Activated T-cell treated with anti-CD3 and anti-CD28 coated beads, Interleukin-2, amount 50 U/mL, for 72 hours (primary cell): Measurements from ENCODE around the gene CRAMP1. TPM values are rescaled to one million over a fixed set of nuclear protein-coding genes. Genes with fewer than 3 reads are reported as not detected.
A peak's percentile ranks its signal among the peaks of the same experiment; 100 is the strongest.
"Not testable (repeated sequence)": the region's sequence is repeated elsewhere in the genome, so short reads cannot be mapped to it uniquely, and the experiment has no call there.

Source experiments
- ATAC-seq, 2 donors: fragments of 150-1000 bp; cut with Tn5 transposase; replicated peaks in 1 of 2; 2 replicates each; pipeline ENCODE4 v1.10.0; 2021; ENCODE audit warnings: moderate library complexity in 2 of 2, mild to moderate bottlenecking in 1 of 2
- DNase-seq, 2 donors: peaks; one replicate each; pipeline ENCODE4 v3.0.0; 2021 to 2022; ENCODE audit warnings: mixed read lengths in 1 of 2
- H3K27ac Mint-ChIP-seq: one replicate; pipeline ENCODE4 v1.8.0; 2022; ENCODE audit warnings: mild to moderate bottlenecking, moderate library complexity, mixed read lengths
- H3K27me3 Mint-ChIP-seq: one replicate; pipeline ENCODE4 v1.8.0; 2022; ENCODE audit warnings: low read depth, mixed read lengths
- H3K36me3 Mint-ChIP-seq, 2 donors: one replicate each; pipeline ENCODE4 v1.8.0; 2022; ENCODE audit warnings: mixed read lengths in 2 of 2, mild to moderate bottlenecking in 1 of 2; ENCODE audit not compliant: insufficient read depth in 2 of 2
- H3K4me1 Mint-ChIP-seq: one replicate; pipeline ENCODE4 v1.8.0; 2022; ENCODE audit warnings: low read depth, mixed read lengths
- H3K4me3 Mint-ChIP-seq, 2 donors: one replicate each; pipeline ENCODE4 v1.8.0; 2022; ENCODE audit warnings: mild to moderate bottlenecking in 2 of 2, mixed read lengths in 2 of 2, moderate library complexity in 2 of 2
- H3K9me3 Mint-ChIP-seq, 2 donors: one replicate each; pipeline ENCODE4 v1.8.0; 2022; ENCODE audit warnings: mixed read lengths in 2 of 2
- total RNA-seq, 2 donors: library from RNA; stranded (reverse); gene quantifications; one replicate each; pipeline ENCODE4 v1.2.3, GENCODE V29; 2022

The CRAMP1 gene
- total RNA-seq, 2 donors from 2014 or later = 28.3 to 30.1 TPM

DNA sequence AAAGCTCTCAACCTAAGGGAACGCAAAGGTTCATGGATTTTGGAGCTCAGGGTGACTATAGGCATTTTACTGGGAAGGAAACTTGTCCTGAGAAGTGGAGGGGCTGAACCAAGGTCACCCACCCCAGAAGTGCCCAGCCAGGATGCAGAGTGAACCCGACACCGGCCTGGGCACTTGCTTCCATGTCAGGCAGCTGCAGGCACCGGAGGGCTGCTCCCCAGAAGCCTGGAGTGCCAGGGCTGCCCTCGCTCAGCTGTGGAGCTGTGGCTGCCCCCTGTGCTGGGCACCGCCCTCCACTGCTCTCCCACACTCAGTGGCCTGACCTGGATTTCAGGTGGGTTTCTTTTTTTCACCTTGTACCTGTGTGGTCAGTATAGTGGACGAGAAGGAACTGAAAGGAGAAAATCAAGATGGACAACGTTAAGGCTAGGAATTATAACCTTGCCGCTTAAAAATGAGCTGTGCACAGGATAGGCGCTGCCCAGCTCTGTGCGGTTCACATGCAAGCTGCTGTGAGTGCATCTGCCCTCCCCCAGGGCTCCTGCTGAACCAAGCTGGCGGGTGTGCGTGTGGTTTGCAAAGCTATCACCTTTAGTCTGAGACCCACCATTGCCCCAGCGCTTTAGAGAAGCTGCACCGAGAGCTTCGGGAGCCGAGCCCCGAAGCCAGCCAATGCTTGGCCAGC is 96.1 kb downstream of the CRAMP1 start:
- no peaks in the 10 kb centered on the region for H3K27me3 Mint-ChIP-seq
- DNase-seq = no peak
- no peak overlapping the region for H3K27ac Mint-ChIP-seq
- no peak for ATAC-seq
- no peaks in the 10 kb centered on the region for H3K9me3 Mint-ChIP-seq
- H3K4me1 Mint-ChIP-seq = peaks cover 36% of the 10 kb centered on the region
- H3K4me3 Mint-ChIP-seq = peak overlapping the region; percentile 89 to 91
- H3K36me3 Mint-ChIP-seq = peaks cover 2 to 3% of the 10 kb centered on the region in 2 donors

DNA sequence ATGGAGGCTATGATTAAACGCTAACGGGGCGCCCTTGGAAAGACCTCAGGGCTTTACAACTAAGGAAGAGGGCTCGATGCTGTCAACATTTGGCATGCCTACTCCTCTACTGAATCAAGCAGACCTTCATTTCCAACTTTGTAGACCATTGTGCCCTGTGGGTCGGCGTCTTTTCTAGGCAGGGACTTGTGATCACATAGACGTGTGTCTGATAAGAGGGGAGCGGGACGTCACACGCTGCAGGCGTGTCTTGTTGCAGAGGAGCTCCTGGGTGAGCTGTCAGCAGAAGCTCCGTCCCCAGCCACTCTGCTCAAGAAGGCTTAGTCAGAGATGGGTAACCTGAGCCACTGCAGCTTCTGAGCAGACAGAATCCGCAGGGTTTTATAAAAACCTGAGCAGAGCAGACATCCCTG is 96.6 kb downstream of the CRAMP1 start:
- H3K36me3 Mint-ChIP-seq = peaks cover under 1 to 2% of the 10 kb centered on the region in 2 donors
- DNase-seq = no peak
- H3K9me3 Mint-ChIP-seq = no peaks in the 10 kb centered on the region

DNA sequence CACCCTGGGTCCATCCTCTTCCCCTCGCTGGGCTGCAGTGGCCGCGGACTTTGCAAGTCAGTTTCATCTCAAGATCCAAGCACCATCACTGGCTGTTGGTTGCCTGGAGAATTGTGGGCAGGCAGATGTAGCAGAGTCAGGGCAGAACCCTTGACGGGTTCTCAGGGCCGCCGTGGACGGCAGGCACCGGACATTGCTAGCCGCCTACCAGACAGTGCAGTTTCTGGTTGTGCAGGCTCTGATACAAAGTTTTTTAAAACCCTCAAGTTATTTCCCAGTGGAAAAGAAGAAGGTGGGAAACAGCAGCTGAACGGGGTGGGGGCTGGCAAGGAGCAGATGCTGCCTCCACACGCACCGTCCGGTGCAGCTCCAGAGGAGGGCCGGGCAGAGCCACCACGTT is 97.2 kb downstream of the CRAMP1 start:
- ATAC-seq = no peak
- H3K27ac Mint-ChIP-seq = no peak overlapping the region
- H3K4me1 Mint-ChIP-seq = peaks cover 38% of the 10 kb centered on the region

More for the DNA sequence above, 96.6 kb downstream of the CRAMP1 start:
- no peak for ATAC-seq
- Mint-ChIP-seq H3K27ac (no peak overlapping the region), H3K27me3 (no peaks in the 10 kb centered on the region), H3K4me3 (peak overlapping the region; percentile 17 to 45), H3K4me1 (peaks cover 37% of the 10 kb centered on the region)

DNA sequence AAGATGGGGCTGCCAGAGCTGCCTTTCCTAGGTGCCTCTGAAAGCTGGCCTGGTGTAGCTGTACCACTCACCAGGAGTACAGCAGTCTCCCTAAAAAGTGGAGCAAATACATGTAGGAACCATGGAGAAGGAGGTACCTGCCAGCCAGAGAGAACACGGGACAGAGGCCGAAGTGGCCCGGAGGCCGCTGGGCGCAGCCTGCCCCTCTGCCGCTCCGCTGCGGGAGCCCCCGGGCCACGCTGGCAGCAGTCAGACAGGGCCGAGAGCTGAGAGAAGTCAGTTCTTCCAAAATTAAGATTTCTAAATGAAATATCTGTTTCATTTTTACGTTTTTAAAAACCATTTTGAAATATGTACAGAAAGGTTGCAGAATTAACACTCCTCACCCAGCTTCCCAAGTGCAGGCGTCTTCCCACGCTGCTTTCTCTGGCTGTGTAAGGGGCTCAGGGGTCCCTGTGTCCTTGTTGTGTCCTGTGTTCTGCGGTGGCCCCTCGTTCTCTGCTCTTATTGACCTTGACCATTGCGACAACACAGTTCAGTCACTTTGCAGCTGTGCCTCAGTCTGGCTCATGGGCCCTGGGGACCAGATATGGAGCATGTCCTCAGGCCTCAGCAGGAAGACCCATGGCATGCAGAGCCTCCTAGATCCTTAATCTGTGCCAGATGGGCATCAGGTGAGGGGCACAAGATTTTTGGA is 98.8 kb downstream of the CRAMP1 start:
- peaks cover 0 to 2% of the 10 kb centered on the region in 2 donors for H3K36me3 Mint-ChIP-seq
- no peak overlapping the region for H3K27ac Mint-ChIP-seq
- H3K27me3 Mint-ChIP-seq = no peaks in the 10 kb centered on the region
- peaks cover 26% of the 10 kb centered on the region for H3K4me1 Mint-ChIP-seq
- ATAC-seq (no peak), DNase-seq (no peak)
- H3K4me3 Mint-ChIP-seq = no peak overlapping the region
- no peaks in the 10 kb centered on the region for H3K9me3 Mint-ChIP-seq

More for the DNA sequence above, 97.2 kb downstream of the CRAMP1 start:
- no peaks in the 10 kb centered on the region for H3K9me3 Mint-ChIP-seq
- peaks cover 0 to 2% of the 10 kb centered on the region in 2 donors for H3K36me3 Mint-ChIP-seq
- no peak for DNase-seq
- H3K27me3 Mint-ChIP-seq = no peaks in the 10 kb centered on the region
- H3K4me3 Mint-ChIP-seq = no peak overlapping the region

DNA sequence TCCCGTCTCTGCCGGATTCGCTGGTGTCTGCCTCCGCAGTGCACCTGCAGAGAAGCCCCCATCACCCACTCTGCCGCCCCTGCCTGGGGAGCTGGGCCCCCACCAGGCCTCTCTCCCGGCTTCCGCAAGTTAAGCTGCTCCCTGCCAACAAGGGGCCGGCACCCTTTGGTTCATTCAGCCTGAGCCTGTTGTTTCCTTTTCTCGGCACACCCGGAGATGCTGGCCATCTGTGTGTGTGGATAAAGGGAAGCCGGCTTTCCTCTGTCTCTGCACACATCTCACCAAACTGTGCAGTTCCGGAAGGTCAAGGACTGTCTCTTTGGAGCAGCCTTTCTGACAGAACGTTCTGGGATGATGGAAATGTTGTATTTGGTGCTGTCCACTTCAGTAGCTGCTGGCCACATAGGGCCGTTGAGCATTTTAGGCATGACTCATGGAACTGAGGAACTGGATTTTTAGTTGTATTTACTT is 100.7 kb downstream of the CRAMP1 start:
- ATAC-seq (no peak), DNase-seq (no peak)
- Mint-ChIP-seq H3K4me1 (peaks cover 21% of the 10 kb centered on the region), H3K27me3 (no peaks in the 10 kb centered on the region), H3K36me3 (no peaks in the 10 kb centered on the region), H3K9me3 (no peaks in the 10 kb centered on the region), H3K27ac (no peak overlapping the region), H3K4me3 (no peak overlapping the region)

GRCh38 chr16:1713331-1713730 is 101.2 kb downstream of the CRAMP1 start:
- peaks cover 16% of the 10 kb centered on the region for H3K4me1 Mint-ChIP-seq
- DNase-seq = no peak
- ATAC-seq = no peak
- no peak overlapping the region for H3K27ac Mint-ChIP-seq
- H3K9me3 Mint-ChIP-seq = no peaks in the 10 kb centered on the region
- no peak overlapping the region for H3K4me3 Mint-ChIP-seq
- H3K36me3 Mint-ChIP-seq = no peaks in the 10 kb centered on the region
- H3K27me3 Mint-ChIP-seq = no peaks in the 10 kb centered on the region

DNA sequence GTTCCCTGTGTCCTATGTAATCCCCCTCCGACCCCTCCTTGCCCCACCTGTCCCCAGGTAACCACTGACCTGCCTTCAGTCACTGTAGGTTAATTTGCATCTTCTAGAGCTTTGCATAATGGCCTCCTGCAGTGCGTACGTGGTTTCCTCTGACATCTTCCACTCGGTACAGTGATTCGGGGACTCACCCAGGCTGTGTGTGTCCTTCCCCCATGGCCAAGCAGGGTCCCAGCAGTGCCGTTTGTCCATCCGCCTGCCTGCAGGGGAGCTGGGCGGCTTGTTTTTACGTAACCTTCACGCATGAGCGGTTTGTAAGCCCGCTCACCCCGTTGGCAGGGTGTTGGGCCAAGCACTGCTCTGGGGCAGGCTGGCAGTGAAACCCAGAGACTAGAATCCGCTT is 101.8 kb downstream of the CRAMP1 start:
- no peak for DNase-seq
- H3K9me3 Mint-ChIP-seq = no peaks in the 10 kb centered on the region
- H3K36me3 Mint-ChIP-seq = no peaks in the 10 kb centered on the region
- no peaks in the 10 kb centered on the region for H3K27me3 Mint-ChIP-seq
- H3K4me1 Mint-ChIP-seq = peaks cover 13% of the 10 kb centered on the region
- no peak for ATAC-seq
- no peak overlapping the region for H3K27ac Mint-ChIP-seq
- H3K4me3 Mint-ChIP-seq = no peak overlapping the region

DNA sequence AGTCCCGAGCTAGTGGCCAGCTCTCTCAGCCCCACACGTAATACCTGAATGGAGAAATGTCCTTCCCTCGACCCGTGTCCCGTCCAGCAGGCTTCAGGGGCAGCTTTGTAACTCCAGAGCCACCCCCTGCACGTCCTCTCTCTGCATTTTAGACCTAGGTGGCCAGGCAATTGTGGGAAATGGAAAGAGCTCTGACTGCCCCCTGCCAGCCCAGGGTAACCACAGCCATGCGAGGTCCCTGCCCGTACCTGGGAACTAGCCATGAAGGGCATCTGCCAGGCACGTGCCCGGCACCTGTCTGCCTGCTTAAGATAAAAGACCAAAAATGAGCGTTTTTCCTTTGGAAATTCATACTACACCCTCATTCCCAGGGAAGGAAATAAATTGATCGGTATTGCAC is 103.1 kb downstream of the CRAMP1 start:
- H3K4me3 Mint-ChIP-seq = no peak overlapping the region
- no peaks in the 10 kb centered on the region for H3K36me3 Mint-ChIP-seq
- no peak overlapping the region for H3K27ac Mint-ChIP-seq
- no peak for DNase-seq
- no peaks in the 10 kb centered on the region for H3K27me3 Mint-ChIP-seq
- ATAC-seq = no peak
- H3K4me1 Mint-ChIP-seq = peaks cover 18% of the 10 kb centered on the region
- no peaks in the 10 kb centered on the region for H3K9me3 Mint-ChIP-seq

DNA sequence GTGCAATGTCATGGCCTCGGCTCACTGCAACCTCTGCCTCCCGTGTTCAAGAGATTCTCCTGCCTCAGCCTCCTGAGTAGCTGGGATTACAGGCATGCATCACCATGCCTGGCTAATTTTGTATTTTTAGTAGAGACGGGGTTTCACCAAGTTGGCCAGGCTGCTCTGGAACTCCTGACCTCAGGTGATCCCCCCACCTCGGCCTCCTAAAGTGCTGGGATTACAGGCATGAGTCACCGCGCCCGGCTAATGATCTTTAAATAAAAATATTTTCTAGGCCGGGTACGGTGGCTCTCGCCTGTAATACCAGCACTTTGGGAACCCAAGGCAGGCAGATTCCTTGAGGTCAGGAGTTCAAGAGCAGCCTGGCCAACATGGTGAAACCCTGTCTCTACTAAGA is 106.1 kb downstream of the CRAMP1 start:
- H3K27me3 Mint-ChIP-seq, ATAC-seq, H3K9me3 Mint-ChIP-seq, H3K4me3 Mint-ChIP-seq, H3K36me3 Mint-ChIP-seq, H3K27ac Mint-ChIP-seq, DNase-seq: not testable (repeated sequence)
- peaks cover 34% of the 10 kb centered on the region for H3K4me1 Mint-ChIP-seq

- Mint-ChIP-seq H3K4me1 (peaks cover 37% of the 10 kb centered on the region), H3K27ac (peak overlapping the region; percentile 24)
- not testable (repeated sequence) for ATAC-seq, DNase-seq, H3K9me3 Mint-ChIP-seq, H3K27me3 Mint-ChIP-seq, H3K4me3 Mint-ChIP-seq, H3K36me3 Mint-ChIP-seq
Observed at GRCh38 chr16:1719559-1720229, 107.5 kb downstream of the CRAMP1 start.

DNA sequence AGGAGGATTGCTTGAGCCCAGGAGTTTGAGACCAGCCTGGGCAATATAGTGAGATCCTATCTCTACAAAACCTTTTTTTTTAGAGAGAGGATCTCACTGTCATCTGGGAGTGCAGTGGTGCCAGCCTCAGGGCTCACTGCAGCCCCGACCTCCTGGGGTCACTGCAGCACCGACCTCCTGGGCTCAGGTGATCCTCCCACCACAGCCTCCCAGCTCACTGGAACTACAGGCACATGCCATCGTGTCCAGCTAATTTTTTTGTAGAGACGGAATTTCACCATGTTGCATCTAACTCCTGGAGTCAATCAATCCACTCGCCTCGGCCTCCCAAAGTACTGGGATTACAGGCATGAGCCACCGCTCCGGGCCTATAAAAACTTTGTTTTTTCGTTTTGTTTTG is 109.2 kb downstream of the CRAMP1 start:
- Mint-ChIP-seq H3K4me1 (peaks cover 37% of the 10 kb centered on the region), H3K36me3 (no peaks in the 10 kb centered on the region), H3K27ac (no peak overlapping the region), H3K9me3 (no peaks in the 10 kb centered on the region), H3K4me3 (no peak overlapping the region), H3K27me3 (no peaks in the 10 kb centered on the region)
- ATAC-seq (no peak), DNase-seq (no peak)

DNA sequence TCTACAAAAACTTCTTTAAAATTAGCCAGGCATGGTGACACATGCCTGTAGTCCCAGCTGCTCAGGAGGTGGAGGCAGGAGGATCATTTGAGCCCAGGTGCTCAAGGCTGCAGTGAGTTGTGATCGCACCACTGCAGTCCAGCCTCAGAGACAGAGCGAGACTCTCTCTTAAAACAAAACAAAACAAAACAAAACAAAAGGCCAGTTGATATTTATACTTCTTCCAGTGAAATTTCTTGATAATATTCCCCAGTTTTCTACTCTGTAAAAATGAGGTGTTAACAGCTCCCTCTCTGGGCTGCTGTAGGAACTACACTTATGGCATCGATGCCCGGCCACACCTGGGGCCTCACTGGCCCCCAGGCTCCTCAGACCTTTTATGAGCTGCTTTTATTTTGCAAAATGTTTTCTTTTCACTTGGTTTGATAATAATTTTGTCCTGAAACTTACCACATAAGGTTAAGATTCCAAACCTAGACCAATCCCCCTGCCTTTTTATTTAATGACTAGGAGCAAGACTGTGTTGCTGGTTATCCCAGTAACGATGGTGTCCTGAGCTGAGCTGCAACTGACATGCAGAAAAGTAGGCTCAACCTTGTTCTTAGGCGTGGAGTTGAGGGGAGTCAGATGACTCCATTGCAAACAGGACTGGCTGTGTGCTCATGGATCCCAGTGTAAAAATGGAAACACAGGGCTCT is 111.4 kb downstream of the CRAMP1 start:
- Mint-ChIP-seq H3K4me3 (peak overlapping the region in 1 of 2 donors; percentile 10), H3K36me3 (peaks cover 0 to 5% of the 10 kb centered on the region in 2 donors), H3K9me3 (no peaks in the 10 kb centered on the region), H3K27me3 (no peaks in the 10 kb centered on the region), H3K4me1 (peaks cover 37% of the 10 kb centered on the region), H3K27ac (peak overlapping the region; percentile 28)
- DNase-seq (peak; percentile 50 to 51), ATAC-seq (peak in 1 of 2 donors; percentile 34)

- Mint-ChIP-seq H3K27ac (no peak overlapping the region), H3K9me3 (no peaks in the 10 kb centered on the region), H3K4me1 (peaks cover 28% of the 10 kb centered on the region), H3K4me3 (no peak overlapping the region), H3K27me3 (no peaks in the 10 kb centered on the region), H3K36me3 (peaks cover 3 to 5% of the 10 kb centered on the region in 2 donors)
- no peak for DNase-seq
- no peak for ATAC-seq
Observed at GRCh38 chr16:1724491-1724890, 112.3 kb downstream of the CRAMP1 start.
